Thyroid gland (tissue), 4 donors: ENCODE data around the gene CYTH1. TPM values are rescaled to one million over a fixed set of nuclear protein-coding genes. Genes with fewer than 3 reads are reported as not detected.

Experiments used
- DNase-seq, 2 donors: peaks; one replicate each; pipeline ENCODE4 v3.0.0-alpha.2; 2019
- H3K27ac ChIP-seq, 3 donors: fragments of 200-600 bp; sonication (generic); 1 replicate in 2 of 3; 2 replicates in 1 of 3; pipeline ENCODE4 v1.5.1; 2016 to 2019; ENCODE audit warnings: mild to moderate bottlenecking in 1 of 3, moderate library complexity in 1 of 3
- H3K27me3 ChIP-seq: fragments of 200-600 bp; sonication (generic); one replicate; pipeline ENCODE4 v1.5.1; 2019
- H3K36me3 ChIP-seq, 2 donors: fragments of 200-600 bp; sonication (generic); one replicate each; pipeline ENCODE4 v1.5.1; 2016 to 2019
- H3K4me1 ChIP-seq, 2 donors: fragments of 200-600 bp; sonication (generic); one replicate each; pipeline ENCODE4 v1.5.1; 2017 to 2019
- H3K4me3 ChIP-seq, 3 donors: fragments of 200-600 bp; sonication (generic); replicated peaks in 1 of 3; 1 replicate in 2 of 3; 2 replicates in 1 of 3; pipeline ENCODE4 v1.5.1; 2016; ENCODE audit warnings: mild to moderate bottlenecking in 1 of 3
- H3K9me3 ChIP-seq: fragments of 200-600 bp; sonication (generic); one replicate; pipeline ENCODE4 v1.5.1; 2017
- CTCF ChIP-seq, 6 experiments: fragments of 200-600 bp in 3 of 6; fragments of 450-650 bp in 3 of 6; sonication (generic) in 3 of 6; IDR thresholded peaks; one replicate each; pipeline ENCODE4 v1.5.1; 2016 to 2019; ENCODE audit warnings: antibody characterized with exemption in 6 of 6, mild to moderate bottlenecking in 2 of 6, inconsistent platforms in 1 of 6, moderate library complexity in 1 of 6
- POLR2A ChIP-seq, 2 donors: fragments of 450-650 bp; IDR thresholded peaks; one replicate each; pipeline ENCODE4 v1.6.1; 2017; ENCODE audit warnings: antibody characterized with exemption in 2 of 2, mild to moderate bottlenecking in 2 of 2, moderate library complexity in 1 of 2
- WGBS, 2 donors: methylation state at CpG; one replicate each; pipeline ENCODE4 v1.1.5; 2017; 5-methylcytosine and 5-hydroxymethylcytosine counted together
- intact Hi-C: fragments of 100-400 bp; cut with DNase I; formaldehyde crosslinking; loops from one replicate; pipeline ENCODE4 v1.15.1; 2023
- total RNA-seq, 4 donors: library from RNA; depleted of rRNA; stranded (reverse); fragments of >200 nt; gene quantifications; one replicate each; pipeline ENCODE4 v1.2.3, GENCODE V29; 2016

Gene CYTH1
- total RNA-seq, 4 donors from 2014 or later = 69.0 to 94.5 (median 75.7) TPM

GRCh38 chr17:78708510-78708973, 73.5 kb downstream of the CYTH1 start:
- peak; percentile 88 to 90 for DNase-seq
- H3K36me3 ChIP-seq = no peaks in the 10 kb centered on the region

GRCh38 chr17:78707923-78708322, 74.2 kb downstream of the CYTH1 start:
- peak overlapping the region; percentile 27 to 76 (median 73) for H3K27ac ChIP-seq
- intact Hi-C loops = loop anchor here (5.0 kb wide), 1 partner anchor 206 kb away; no protein-coding TSS in a partner anchor
- DNase-seq = no peak
- no peak overlapping the region for H3K4me3 ChIP-seq
- no peak for TF ChIP-seq POLR2A (IDR thresholded peaks at IDR 0.05)
- no peak for TF ChIP-seq CTCF (IDR thresholded peaks at IDR 0.05)
- H3K27me3 ChIP-seq = no peaks in the 10 kb centered on the region
- H3K4me1 ChIP-seq = peaks cover 43 to 71% of the 10 kb centered on the region in 2 donors
- H3K36me3 ChIP-seq = no peaks in the 10 kb centered on the region
- H3K9me3 ChIP-seq = no peaks in the 10 kb centered on the region
- WGBS, 2 donors = 94 to 96% methylated on average over 7 of the region's 7 CpGs

More at GRCh38 chr17:78708510-78708973, 73.5 kb downstream of the CYTH1 start:
- Histone ChIP-seq H3K4me3 (no peak overlapping the region), H3K4me1 (peaks cover 43 to 72% of the 10 kb centered on the region in 2 donors), H3K9me3 (no peaks in the 10 kb centered on the region), H3K27ac (peak overlapping the region; percentile 27 to 76 (median 73)), H3K27me3 (no peaks in the 10 kb centered on the region)
- intact Hi-C loops = loop anchor here (5.0 kb wide), 1 partner anchor 206 kb away; no protein-coding TSS in a partner anchor
- TF ChIP-seq CTCF (IDR thresholded peaks at IDR 0.05) (peak; percentile 62 to 98 (median 89)), POLR2A (IDR thresholded peaks at IDR 0.05) (no peak)
- WGBS, 2 donors = 7 to 8% methylated on average over 6 of the region's 6 CpGs

- DNase-seq = no peak
- Histone ChIP-seq H3K27me3 (no peaks in the 10 kb centered on the region), H3K4me3 (no peak overlapping the region), H3K4me1 (peaks cover 43 to 63% of the 10 kb centered on the region in 2 donors), H3K27ac (peak overlapping the region; percentile 55 to 76 (median 73)), H3K36me3 (peaks cover 2 to 3% of the 10 kb centered on the region in 2 donors), H3K9me3 (no peaks in the 10 kb centered on the region)
- TF ChIP-seq POLR2A (IDR thresholded peaks at IDR 0.05) (no peak), CTCF (IDR thresholded peaks at IDR 0.05) (no peak)
- WGBS, 2 donors = 63 to 67% methylated on average over 7 of the region's 7 CpGs
- intact Hi-C loops = loop anchor here (5.0 kb wide), 1 partner anchor 205 kb away; no protein-coding TSS in a partner anchor
Measured at GRCh38 chr17:78707016-78707415, 75.1 kb downstream of the CYTH1 start.

- WGBS, 2 donors = 45 to 49% methylated on average over 10 of the region's 10 CpGs
- Histone ChIP-seq H3K4me3 (no peak overlapping the region), H3K27ac (peak overlapping the region; percentile 25 to 73 (median 55)), H3K36me3 (peaks cover 8 to 9% of the 10 kb centered on the region in 2 donors), H3K9me3 (no peaks in the 10 kb centered on the region), H3K4me1 (peaks cover 43 to 59% of the 10 kb centered on the region in 2 donors), H3K27me3 (no peaks in the 10 kb centered on the region)
- intact Hi-C loops = loop anchor here (5.0 kb wide), 1 partner anchor 204 kb away; no protein-coding TSS in a partner anchor
- TF ChIP-seq CTCF (IDR thresholded peaks at IDR 0.05) = no peak
- DNase-seq = peak; percentile 66
Measured at GRCh38 chr17:78706271-78706915, 75.7 kb downstream of the CYTH1 start.

- Histone ChIP-seq H3K27me3 (no peaks in the 10 kb centered on the region), H3K36me3 (peaks cover 12 to 17% of the 10 kb centered on the region in 2 donors)
Measured at GRCh38 chr17:78705071-78705470, 77.0 kb downstream of the CYTH1 start.

More at GRCh38 chr17:78705071-78705470, 77.0 kb downstream of the CYTH1 start:
- peak overlapping the region in 1 of 3 donors; percentile 25 for H3K27ac ChIP-seq
- no peak overlapping the region for H3K4me3 ChIP-seq
- H3K9me3 ChIP-seq = no peaks in the 10 kb centered on the region
- TF ChIP-seq CTCF (IDR thresholded peaks at IDR 0.05) (no peak), POLR2A (IDR thresholded peaks at IDR 0.05) (no peak)
- DNase-seq = no peak
- WGBS, 2 donors = 96 to 99% methylated on average over 4 of the region's 4 CpGs
- H3K4me1 ChIP-seq = peaks cover 35 to 50% of the 10 kb centered on the region in 2 donors
- intact Hi-C loops = loop anchor here (5.0 kb wide), 1 partner anchor 203 kb away; no protein-coding TSS in a partner anchor
